PC-3 (cell line): ENCODE measurements around the gene SH3D19.

ENCODE experiments used
- EZH2phosphoT487 ChIP-seq: fragments of 300-600 bp; sonication (generic); IDR thresholded peaks from 2 replicates; pipeline ENCODE4 v1.6.1; 2018; ENCODE audit warnings: mild to moderate bottlenecking, antibody characterized with exemption, low read length, borderline replicate concordance
- TF ChIP-seq, protein P1 (sequence below): fragments of 300-600 bp; sonication (generic); conservative IDR thresholded peaks from 2 replicates; pipeline ENCODE4 v1.5.1; 2017; ENCODE audit warnings: antibody characterized with exemption, low read depth, mild to moderate bottlenecking, low read length

DNA sequence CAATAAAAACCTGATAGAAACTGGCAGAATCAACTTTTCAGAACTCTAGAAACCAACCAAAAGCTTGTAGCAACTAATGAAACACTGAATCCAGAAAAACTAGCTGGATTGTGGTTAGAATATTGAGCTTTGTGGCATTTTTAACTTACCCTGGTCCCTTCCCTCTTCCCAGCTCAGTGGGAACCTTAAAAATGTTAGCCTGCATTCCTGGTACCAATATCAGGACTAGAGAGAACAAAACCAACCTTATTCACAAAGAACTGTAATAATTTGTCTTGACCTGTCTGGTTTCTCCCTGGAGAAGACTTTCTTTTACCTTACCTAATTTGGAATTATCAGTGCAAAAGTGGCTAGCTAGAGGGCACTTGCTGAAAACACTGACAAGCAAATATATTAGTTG lies 21.2 kb downstream of the SH3D19 start:
- no peak for TF ChIP-seq EZH2phosphoT487
- TF ChIP-seq, protein P1, sequence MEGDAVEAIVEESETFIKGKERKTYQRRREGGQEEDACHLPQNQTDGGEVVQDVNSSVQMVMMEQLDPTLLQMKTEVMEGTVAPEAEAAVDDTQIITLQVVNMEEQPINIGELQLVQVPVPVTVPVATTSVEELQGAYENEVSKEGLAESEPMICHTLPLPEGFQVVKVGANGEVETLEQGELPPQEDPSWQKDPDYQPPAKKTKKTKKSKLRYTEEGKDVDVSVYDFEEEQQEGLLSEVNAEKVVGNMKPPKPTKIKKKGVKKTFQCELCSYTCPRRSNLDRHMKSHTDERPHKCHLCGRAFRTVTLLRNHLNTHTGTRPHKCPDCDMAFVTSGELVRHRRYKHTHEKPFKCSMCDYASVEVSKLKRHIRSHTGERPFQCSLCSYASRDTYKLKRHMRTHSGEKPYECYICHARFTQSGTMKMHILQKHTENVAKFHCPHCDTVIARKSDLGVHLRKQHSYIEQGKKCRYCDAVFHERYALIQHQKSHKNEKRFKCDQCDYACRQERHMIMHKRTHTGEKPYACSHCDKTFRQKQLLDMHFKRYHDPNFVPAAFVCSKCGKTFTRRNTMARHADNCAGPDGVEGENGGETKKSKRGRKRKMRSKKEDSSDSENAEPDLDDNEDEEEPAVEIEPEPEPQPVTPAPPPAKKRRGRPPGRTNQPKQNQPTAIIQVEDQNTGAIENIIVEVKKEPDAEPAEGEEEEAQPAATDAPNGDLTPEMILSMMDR, result no peak
